CD4-positive, alpha-beta T cell treated with Interleukin-1 beta for 1 hour (primary cell): Measurements from ENCODE around the gene C10orf105.

Experiments
- DNase-seq, 2 donors: peaks; one replicate each; pipeline ENCODE4 v3.0.0-alpha.2; 2020 to 2022

The C10orf105 gene

DNA sequence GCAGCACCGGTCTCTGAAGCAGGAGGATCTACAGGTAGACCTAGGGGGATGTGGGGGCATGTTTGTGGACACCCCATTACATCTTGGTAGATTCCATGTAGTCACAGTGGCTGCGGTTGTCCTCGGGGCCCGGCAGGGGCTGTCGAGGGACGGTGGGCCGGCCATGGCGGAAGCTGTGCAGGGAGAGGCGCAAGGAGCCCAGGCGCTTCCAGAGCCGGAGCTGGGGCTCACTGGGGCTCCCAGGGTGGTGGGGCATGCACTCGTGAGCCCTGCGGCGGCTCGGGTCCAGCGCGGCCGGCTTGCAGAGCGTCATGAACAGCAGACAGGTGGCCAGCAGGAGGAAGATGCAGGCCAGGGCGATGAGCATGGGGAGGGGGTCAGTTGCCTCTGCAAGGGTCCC, 3.7 kb downstream of the C10orf105 start:
- no peak for DNase-seq

DNA sequence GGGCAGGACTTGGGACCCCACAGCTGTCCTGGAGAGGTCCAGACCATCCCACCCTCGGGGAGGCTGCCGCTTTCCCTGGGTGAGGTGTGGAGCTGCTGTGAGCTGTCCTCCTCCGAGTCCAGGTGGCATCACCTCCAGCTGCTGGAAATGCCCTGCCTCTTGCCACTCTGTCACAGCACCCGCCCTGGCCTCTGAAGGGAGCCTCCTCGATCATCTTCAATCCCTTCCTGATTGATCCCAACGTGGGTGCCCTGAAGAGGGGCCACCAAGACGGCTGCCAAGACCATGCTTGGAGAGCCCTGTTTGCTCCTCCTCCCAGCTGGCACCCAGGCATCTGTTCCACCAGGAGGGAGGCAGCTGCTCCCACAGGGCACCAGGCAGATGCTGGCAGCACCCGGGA, 4.6 kb downstream of the C10orf105 start:
- no peak for DNase-seq

DNA sequence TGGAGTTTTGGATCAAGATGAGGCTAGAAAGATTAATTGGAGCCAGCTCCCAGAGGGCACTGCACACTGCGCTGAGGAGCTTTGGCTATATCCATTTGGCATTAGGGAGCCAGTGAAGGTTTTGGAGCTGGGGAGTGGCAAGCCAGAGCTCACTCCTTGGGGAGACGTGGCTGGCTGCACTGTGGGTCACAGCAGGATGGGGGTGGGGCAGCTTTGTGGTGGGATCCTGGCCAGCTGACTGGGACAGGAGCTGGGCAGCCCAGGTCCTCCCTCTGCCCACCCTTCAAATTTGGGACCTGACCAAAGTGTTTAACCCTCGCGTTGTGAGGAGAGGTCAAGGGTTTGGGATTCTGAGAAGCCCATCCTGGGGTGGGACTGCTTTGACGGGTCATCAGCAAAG, 5.0 kb downstream of the C10orf105 start:
- no peak for DNase-seq

DNA sequence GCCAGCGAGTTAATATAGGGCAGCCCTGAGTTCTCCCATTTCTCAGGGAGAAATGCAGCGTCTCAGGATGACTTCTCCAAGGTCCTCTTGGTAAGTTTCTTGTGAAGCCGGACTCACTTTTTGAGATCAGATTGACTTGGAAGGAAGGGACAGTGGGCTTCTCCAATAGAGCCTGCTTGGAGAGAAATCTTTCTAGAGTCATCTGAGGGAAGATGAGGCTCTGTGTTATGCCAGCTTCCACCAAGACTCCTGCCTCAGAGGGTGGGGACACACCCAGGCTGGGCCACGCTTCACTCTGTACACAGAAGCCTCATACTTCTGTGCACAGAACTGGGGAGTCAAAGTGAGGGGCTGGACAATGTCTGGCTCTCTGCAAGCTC, 5.6 kb downstream of the C10orf105 start:
- DNase-seq = no peak

DNA sequence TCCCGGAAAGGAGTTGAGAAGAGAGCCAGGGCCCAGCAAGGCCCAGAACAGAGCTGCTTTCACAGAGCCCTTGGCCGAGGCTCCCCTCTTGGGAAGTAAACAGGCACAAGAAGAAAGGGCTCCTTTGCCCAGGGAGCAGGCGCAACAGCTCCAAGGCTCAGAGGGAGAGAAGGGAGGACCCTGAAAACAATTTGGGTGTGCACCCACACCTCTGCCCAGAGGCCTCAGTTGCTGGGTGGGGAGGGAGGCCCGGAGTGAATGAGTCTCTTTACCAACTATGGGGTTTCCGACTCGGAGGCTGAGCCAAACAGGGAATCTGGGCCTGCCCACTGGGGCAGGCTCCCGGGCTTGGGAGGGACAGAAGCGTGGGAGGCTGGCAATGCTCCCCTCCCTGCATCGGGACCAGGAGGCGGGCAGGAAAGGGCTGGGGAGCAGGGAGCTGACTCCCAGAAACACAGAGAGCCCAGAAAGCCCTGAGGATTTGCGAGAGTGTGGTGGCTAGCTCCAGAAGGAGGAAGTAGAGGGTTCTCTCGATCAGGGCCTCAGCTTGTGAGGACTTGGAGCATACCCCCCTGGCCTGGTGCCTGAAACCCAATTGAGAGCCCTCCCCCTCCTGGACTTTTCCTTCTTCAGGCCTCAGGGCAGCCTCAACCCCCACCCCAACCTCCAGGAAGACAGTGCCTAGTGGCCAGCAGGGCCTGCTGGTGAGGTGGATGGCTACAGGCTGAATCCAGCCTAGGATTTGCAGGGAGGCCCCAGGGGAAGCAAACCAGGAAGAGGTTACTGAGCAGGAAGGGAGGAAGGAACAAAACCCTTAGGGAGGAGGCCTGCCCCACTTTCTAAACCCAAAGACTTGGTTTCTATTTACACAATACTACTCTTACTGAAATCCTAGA, 6.2 kb downstream of the C10orf105 start:
- DNase-seq = peak; percentile 22 to 47

DNA sequence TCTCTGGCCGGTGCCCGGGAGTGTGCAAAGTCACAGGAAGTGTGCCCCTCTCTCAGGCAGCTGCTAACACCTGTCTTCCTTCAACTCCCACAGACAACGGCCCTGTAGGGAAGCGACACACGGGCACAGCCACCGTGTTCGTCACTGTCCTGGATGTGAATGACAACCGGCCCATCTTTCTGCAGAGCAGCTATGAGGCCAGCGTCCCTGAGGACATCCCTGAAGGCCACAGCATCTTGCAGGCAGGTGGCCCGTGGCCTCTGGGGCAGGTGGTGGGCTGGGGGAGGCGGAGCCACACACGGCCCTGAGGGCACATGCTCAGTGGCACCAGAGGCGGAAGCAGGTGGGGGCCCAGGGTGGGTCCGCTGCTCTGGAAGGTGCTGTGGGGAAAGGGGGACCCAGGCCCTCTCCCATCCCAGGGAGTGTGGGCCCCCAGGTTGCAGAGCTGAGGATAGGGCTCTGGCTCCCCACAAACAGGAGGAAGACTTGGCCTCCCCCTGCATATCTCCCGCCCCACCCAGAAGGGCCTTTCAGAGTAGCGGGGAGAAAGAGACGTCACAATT, 6.9 kb downstream of the C10orf105 start:
- no peak for DNase-seq

DNA sequence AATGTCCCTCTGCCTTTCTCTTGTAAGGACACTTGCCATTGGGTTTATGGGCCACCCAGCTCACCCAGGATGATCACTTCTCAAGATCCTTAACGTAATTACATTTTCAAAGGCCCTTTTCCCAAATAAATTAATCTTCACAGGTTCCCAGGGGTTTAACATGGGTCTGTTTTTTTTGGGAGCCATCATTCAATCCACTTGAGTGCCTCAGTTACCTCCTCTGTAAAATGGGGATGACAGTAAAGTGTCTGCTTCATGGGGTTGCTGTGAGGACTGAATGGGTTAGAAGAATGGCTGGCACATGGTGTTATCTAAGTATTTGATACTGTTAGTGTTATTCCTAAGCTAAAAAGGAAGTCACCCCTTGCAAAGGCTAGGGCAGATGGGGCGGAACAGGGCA, 7.4 kb downstream of the C10orf105 start:
- no peak for DNase-seq

DNA sequence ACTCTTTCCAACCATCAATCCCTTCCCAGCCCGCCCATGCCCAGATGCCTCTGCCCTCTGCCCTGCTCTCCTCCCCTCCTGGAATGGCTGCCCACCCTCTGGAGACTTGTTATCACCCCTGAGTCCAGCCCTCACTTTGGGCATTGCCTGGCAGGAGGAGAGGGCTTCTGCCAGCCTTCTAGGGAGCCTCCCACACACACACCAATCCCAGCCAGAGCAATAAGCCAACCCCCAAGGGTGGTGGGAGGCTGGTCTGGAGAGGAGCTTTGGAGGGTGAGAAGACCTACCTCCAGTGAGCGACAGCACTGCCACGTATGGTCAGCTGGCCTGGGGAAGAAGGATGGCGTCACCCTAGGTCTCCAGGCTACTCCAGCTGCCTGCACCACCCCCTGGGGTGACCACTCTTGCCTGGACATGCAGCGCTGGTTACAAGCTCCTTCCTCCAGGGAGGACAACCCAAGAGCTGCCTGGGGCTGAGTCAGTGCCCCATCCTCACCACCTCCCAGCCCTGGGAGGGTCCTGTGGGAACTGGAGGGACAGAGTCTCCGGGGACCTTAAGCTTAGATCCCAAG, 8.4 kb downstream of the C10orf105 start:
- DNase-seq = no peak

DNA sequence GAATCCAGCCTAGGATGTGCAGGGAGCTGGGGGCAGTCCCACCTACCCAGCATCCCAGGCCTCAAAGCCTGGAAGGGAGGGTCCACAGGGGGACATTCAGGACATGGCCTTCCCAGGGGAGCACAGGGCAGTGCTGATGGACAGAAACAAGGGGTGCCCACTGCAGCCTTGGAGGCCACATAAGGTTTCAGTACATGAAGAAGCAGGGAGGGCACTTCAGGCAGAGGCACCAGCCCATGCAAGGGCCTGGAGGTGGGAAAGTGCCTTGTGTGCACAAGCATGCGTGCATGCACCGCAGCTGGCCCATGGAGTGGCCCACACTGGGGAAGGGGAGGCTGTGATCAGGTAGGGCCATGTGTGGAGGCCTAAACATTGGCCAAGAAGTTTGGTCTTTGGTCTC, 9.1 kb downstream of the C10orf105 start:
- DNase-seq = no peak

DNA sequence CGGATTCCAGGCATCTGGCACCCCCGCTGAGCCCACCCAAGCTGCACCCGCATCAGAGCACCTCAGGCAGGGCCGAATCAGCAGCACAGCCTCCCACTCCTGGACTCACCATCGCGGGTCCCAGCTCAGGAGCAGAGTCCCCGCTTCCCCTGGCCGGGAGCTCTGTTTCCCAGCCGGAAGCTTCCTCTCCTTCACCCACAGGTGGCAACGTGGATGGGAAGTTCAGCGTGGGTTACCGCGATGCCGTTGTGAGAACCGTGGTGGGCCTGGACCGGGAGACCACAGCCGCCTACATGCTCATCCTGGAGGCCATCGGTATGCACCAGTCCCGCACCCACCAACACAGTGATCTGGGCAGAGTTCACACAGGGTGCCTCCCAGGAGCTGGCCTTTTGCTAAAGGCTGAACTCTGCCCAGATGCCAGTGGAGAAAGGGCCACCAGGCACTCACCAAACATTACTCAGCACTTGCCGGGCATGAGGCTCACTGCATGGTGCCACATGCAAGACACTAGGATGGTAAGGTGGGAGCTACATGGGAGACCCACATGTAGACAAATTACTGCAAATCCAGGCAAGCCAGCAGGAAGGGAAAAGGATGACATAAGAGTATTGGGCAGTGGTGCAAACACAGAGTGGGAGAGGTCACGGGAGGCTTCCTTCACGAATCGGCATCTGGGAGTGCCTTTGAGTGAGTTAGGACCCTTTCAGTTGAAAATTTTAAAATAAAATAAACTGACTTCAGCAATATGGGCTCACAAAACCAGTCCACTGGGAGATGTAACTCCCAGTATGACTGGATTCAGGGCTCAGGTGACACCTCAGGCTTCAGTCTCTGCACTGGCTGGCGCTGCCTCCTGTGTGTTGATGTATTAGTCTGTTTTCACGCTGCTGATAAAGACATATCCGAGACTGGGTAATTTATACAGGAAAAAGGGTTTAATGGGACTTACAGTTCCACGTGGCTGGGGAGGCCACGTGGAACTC, 10.4 kb downstream of the C10orf105 start:
- no peak for DNase-seq

DNA sequence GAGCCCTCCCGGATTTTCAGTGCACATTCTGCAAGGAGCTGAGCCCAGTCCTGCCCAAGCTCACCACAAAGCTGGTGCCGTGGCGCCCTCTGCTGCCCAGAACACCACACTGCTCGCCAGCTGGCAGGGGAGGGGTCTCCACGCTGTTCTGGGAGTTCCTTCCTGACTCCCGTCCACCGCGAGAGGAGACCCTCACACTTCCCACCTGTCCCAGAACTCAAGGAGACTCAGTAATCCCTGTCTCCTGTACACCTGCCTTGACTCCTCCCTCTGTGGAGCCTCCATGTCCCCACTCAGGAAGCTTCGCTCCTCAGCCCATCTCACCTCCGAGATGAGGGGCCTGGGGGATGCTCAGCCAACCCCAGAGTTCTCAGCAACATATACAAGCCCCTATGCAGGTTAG, 11.3 kb downstream of the C10orf105 start:
- peak; percentile 66 to 73 for DNase-seq

DNA sequence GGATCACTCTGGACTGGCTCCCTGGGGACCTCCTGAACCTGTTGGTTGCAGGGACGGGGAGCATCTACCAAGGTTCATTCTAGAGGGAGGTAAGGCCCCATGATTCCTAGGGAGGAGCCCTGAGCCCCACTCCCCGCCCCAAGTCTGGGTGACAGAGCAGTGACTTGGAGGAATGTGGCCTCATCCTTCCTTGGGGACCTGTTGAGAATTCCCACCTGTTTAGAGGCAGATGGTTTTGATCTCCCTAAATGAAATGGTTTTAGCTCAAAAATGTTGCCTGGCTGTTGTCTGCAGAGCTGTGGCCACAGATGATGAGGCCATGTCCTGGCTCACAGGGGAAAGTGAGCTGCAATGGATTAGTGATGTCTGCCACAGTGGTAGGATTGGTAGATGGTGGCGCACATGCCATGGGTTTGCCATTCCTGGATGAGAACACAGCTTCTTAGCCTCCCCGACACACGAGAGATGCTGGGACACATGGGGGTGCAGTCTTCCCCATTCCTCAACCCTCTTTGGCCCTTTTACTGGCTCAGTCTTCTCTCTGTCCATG, 12.3 kb downstream of the C10orf105 start:
- no peak for DNase-seq

DNA sequence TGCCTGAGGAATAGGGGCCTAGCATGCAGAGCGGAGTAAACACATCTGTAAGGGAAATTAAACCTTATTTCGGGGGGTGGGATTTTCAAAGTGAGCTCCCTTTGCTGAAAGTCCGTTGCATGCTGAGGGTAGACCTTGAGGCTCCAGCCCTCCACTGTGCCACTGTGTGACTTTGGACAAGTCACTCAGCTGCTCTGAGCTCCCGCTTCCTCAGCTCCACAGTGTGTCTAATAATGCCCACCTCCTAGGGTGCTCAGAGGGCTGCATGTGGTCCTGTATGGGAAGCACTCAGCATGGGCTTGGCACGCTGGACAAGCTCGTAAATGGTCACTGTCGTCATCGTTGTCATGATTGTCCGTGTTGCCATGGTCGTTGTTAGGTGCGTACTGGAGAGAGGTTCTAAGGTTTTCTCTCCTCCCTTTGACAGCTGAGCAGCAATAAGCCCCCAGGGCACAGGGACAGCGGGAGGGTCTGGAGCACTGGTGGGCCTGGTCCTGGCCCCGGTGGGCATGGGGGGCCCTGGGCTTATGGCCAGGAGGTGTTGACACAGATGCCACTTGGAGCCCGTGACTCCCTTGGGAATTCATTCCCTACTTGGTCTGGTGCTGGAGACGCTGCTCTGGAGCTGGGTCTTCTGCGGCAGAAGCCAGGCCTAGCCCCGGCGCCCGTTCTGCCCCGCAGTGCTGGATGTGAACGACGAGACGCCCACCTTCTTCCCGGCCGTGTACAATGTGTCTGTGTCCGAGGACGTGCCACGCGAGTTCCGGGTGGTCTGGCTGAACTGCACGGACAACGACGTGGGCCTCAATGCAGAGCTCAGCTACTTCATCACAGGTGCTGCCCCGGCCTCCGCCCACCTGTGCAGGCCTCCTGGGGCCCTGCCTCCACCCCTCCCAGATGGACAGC, 13.1 kb downstream of the C10orf105 start:
- DNase-seq = no peak

DNA sequence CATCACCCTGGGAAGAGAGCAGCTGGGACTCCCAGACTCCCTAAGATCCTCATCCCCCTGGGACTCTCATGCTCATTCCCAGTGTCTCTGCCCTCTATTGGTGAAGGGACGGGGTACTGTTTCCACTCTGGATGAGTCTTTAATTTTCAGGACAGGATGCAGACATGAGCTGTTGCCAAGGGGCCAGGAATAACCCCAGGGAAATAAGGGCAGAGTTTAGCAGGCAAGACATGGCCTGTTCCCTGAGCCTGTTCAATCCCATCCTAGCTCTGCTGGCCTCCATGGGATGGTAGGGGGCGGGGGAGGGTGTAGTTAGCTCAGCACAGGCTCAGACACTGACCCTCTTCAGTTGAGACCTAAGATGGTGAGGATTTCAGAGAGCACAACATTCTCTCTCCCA, 14.0 kb downstream of the C10orf105 start:
- no peak for DNase-seq

DNA sequence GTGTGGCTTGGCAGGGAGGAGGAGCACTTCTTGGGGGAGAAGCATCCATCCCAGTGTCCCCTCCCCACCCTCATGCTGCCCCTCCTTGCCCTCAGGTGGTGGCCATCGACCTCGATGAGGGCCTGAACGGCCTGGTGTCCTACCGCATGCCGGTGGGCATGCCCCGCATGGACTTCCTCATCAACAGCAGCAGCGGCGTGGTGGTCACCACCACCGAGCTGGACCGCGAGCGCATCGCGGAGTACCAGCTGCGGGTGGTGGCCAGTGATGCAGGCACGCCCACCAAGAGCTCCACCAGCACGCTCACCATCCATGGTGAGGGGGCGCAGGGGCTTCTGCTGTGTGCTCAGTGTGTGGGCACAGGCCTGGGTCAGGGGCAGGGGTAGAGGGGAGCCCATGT, 14.8 kb downstream of the C10orf105 start:
- DNase-seq = no peak

DNA sequence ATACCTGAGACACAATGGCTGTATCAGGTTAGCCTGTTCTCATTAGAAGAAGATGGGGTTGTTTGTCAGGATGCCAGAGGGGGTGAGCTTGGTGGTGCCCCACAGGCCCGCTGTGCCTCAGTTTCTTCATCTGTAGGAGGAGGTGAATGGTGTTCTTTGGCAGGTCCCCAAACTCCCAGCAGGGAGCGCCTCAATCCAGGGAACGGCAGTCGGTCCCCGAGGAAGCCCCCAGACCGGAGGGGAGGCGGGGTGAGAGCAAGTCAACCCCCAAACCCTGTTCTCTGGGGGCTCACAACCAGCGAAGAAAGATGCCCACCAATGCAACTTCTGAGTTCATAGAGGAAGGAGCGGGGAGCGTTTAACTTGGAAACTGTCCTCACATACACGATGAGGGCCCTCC, 16.0 kb downstream of the C10orf105 start:
- no peak for DNase-seq

DNA sequence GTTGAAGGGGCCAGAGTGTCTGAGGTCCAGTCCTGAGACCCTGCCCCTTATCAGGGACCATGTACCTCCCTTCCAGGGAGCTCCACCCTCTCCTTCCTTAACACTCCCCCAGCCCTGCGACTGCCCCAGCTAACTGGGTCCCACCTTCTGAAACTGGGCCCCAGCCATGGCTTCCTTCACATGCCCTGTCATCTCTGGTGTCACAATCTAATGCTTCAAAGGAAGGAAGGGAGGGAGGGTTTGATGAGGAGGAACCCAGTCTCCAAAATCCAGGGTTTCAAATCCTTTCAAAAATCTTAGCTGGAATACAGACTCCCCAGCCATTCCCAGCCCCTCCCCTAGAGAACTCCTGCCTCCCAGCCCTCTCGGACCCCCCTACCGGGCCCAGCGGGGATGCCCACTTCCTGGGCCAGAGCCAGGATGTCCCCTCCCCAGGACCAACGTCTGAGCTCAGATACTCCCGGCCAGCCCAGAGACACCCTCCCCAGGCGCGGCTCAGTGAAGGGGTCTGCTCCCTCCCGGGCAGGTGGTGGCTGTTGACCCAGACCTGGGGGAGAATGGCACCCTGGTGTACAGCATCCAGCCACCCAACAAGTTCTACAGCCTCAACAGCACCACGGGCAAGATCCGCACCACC, 18.0 kb downstream of the C10orf105 start:
- DNase-seq = no peak

DNA sequence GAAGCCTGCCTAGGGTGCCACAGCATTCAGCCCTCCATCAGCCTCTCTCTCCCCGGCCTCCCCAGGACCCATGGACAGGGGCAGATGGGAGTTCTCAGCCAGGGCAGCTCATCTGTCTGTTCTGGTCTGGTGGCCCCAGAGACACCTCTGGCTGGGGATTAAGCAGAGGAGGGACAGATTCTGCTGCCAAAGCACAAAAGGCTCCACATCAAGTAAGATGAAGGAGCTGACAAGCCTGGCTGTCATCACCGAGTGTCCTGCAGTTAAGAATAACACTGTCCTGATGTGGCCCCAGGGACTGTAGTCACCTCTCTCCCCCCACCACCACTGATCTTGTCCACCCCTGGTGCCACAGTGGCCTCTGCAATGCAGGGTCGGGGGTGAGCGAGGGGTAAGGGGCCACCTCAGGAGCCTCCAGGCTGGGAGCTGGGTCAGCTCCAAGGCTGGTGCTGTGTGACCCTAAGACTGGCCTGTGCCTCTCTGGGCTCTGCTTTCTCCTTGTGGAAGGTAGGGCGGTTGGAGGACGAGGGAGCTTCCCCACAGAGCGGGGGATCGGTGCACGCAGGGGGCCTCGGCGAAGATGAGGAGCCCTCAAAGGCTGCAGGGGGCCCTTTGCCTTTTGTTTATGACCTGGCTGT, 18.7 kb downstream of the C10orf105 start:
- DNase-seq = no peak

DNA sequence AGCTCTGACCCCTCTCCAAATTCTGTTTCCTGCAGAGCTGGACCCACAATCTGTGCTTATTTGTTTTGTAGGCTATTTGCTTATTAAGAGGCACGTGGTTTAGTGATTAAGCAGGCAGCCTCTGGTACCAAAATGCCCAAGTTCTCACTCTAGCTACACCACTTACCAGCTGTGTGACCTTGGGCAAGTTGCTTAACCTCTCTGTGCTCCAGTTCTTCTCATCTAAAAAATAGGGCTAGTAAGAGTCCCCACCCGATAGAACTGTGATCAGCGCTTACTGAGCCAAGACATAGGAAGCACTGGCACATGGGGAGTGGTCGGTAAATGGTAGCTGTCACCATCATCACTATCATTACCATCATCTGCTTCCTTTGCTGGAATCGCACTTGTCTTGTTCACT, 20.8 kb downstream of the C10orf105 start:
- DNase-seq = no peak

DNA sequence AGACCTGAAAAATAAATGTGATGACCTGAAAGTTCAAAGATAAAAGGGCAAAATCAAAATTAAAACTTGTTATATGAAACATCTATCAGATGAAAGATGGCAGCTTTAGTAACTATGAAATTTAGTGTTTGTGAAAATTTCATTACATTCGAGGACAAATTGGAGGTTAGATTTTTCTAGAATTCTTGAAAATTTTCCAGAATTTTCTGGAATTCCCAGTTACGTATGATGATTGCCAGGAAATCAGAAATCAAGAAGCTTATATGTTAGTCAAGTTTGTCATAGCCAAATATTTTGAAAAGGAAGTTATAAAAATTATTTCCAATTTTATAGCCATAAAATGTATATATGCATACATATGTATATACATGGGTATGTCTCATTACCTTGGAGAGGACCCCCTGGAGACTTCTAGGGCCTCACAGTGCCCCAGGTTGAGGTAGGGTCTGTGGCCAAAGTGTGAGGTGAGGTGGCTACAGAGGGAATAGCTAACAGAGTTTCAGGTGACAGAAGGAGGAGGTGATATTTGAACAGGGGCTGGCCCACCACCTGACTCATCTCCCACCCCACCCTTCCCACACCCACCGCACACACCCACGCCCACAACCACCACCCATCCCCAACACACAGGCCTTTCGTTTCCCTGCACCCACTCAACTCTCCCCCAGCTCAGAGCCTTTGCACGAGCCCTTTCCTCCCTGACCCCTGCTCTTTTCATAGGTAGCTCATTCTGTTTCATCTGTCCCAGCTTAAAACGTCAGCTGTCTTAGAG, 21.5 kb downstream of the C10orf105 start:
- DNase-seq = peak; percentile 38 to 40
